WTC11 (cell line): ENCODE measurements around the gene TTC28. TPM values are rescaled to one million over a fixed set of nuclear protein-coding genes. Genes with fewer than 3 reads are reported as not detected.

Experiments
- ATAC-seq: fragments of 200-7000 bp; cut with Tn5 transposase; 2 replicates; pipeline ENCODE4 v1.10.0; 2021; ENCODE audit warnings: mild to moderate bottlenecking, moderate library complexity
- CTCF ChIA-PET: fragments of 300-600 bp; sonication (Branson Sonifier 250); formaldehyde crosslinking; loops from one replicate; lab custom pipeline; 2021; ENCODE audit warnings: antibody characterized with exemption; lab: Charles Lee
- POLR2A ChIA-PET: fragments of 350-600 bp; sonication (Branson Sonifier 250); formaldehyde crosslinking; loops from one replicate; lab custom pipeline; 2021; ENCODE audit warnings: antibody characterized with exemption; lab: Charles Lee
- DNase-seq: peaks from one replicate; pipeline ENCODE4 v3.0.0; 2021; ENCODE audit warnings: low spot score
- H3K27ac Mint-ChIP-seq: 2 replicates; pipeline ENCODE4 v1.8.0; 2021; ENCODE audit warnings: mixed read lengths
- H3K27me3 Mint-ChIP-seq: 2 replicates; pipeline ENCODE4 v1.8.0; 2021; ENCODE audit warnings: low read depth, mild to moderate bottlenecking, moderate library complexity, mixed read lengths
- H3K36me3 Mint-ChIP-seq: 2 replicates; pipeline ENCODE4 v1.8.0; 2021; ENCODE audit warnings: mixed read lengths
- H3K4me1 Mint-ChIP-seq: 2 replicates; pipeline ENCODE4 v1.8.0; 2022; ENCODE audit warnings: mixed read lengths
- H3K4me3 Mint-ChIP-seq: 2 replicates; pipeline ENCODE4 v1.8.0; 2021; ENCODE audit warnings: mild to moderate bottlenecking, moderate library complexity, mixed read lengths
- H3K9me3 Mint-ChIP-seq: 2 replicates; pipeline ENCODE4 v1.8.0; 2021; ENCODE audit warnings: mixed read lengths
- ARID4B ChIP-seq: sonication (generic); formaldehyde crosslinking; IDR thresholded peaks from 2 replicates; pipeline ENCODE4 v1.8.0; 2023; ENCODE audit warnings: missing genetic modification reagents, mild to moderate bottlenecking, borderline replicate concordance
- ATF1 ChIP-seq: sonication (generic); formaldehyde crosslinking; IDR thresholded peaks from 2 replicates; pipeline ENCODE4 v1.8.1; 2023; ENCODE audit warnings: mild to moderate bottlenecking, moderate library complexity, missing genetic modification reagents
- ATF6 ChIP-seq: sonication (generic); formaldehyde crosslinking; IDR thresholded peaks from 2 replicates; pipeline ENCODE4 v1.8.1; 2023; ENCODE audit warnings: mild to moderate bottlenecking, missing genetic modification reagents
- CBFB ChIP-seq: sonication (generic); formaldehyde crosslinking; IDR thresholded peaks from 2 replicates; pipeline ENCODE4 v1.8.1; 2022; ENCODE audit warnings: mild to moderate bottlenecking, low read depth, missing genetic modification reagents
- E2F1 ChIP-seq: sonication (generic); formaldehyde crosslinking; IDR thresholded peaks from 2 replicates; pipeline ENCODE4 v1.8.0; 2022; ENCODE audit warnings: mild to moderate bottlenecking, missing genetic modification reagents
- EMX1 ChIP-seq: fragments of 250-450 bp; sonication (Bioruptor Pico); IDR thresholded peaks from 2 replicates; pipeline ENCODE4 v1.8.0; 2021; ENCODE audit warnings: mild to moderate bottlenecking
- ERG ChIP-seq: fragments of 250-450 bp; sonication (Bioruptor Pico); IDR thresholded peaks from 2 replicates; pipeline ENCODE4 v1.8.0; 2021; ENCODE audit warnings: mild to moderate bottlenecking
- FOXK1 ChIP-seq: sonication (generic); formaldehyde crosslinking; IDR thresholded peaks from 2 replicates; pipeline ENCODE4 v1.8.0; 2022; ENCODE audit warnings: mild to moderate bottlenecking, moderate library complexity, missing genetic modification reagents
- JAZF1 ChIP-seq: fragments of 250-450 bp; sonication (Bioruptor Pico); IDR thresholded peaks from 2 replicates; pipeline ENCODE4 v1.9.0; 2021; ENCODE audit warnings: moderate library complexity, mild to moderate bottlenecking, inconsistent platforms
- MAX ChIP-seq: sonication (generic); formaldehyde crosslinking; IDR thresholded peaks from 2 replicates; pipeline ENCODE4 v1.8.0; 2022; ENCODE audit warnings: mild to moderate bottlenecking, missing genetic modification reagents
- NFE2L1 ChIP-seq: sonication (generic); formaldehyde crosslinking; IDR thresholded peaks from 2 replicates; pipeline ENCODE4 v1.8.1; 2023; ENCODE audit warnings: missing genetic modification reagents
- NR3C1 ChIP-seq: sonication (generic); formaldehyde crosslinking; conservative IDR thresholded peaks from 2 replicates; pipeline ENCODE4 v1.8.1; 2023; ENCODE audit warnings: low read depth, mild to moderate bottlenecking, missing genetic modification reagents
- RELA ChIP-seq: sonication (generic); formaldehyde crosslinking; IDR thresholded peaks from 2 replicates; pipeline ENCODE4 v1.8.1; 2022; ENCODE audit warnings: missing genetic modification reagents, mild to moderate bottlenecking, borderline replicate concordance
- TCF7 ChIP-seq: sonication (generic); formaldehyde crosslinking; IDR thresholded peaks from 2 replicates; pipeline ENCODE4 v1.8.0; 2022; ENCODE audit warnings: mild to moderate bottlenecking, low read depth, missing genetic modification reagents, moderate library complexity
- TEAD1 ChIP-seq: sonication (generic); formaldehyde crosslinking; IDR thresholded peaks from 2 replicates; pipeline ENCODE4 v1.8.0; 2022; ENCODE audit warnings: mild to moderate bottlenecking, missing genetic modification reagents
- ZMAT4 ChIP-seq: fragments of 250-450 bp; sonication (Bioruptor Pico); IDR thresholded peaks from 2 replicates; pipeline ENCODE4 v1.9.0; 2021; ENCODE audit warnings: mild to moderate bottlenecking
- ZNF232 ChIP-seq: sonication (generic); formaldehyde crosslinking; IDR thresholded peaks from 2 replicates; pipeline ENCODE4 v1.8.0; 2022; ENCODE audit warnings: mild to moderate bottlenecking, missing genetic modification reagents
- ZNF416 ChIP-seq: fragments of 250-450 bp; sonication (Bioruptor Pico); IDR thresholded peaks from 2 replicates; pipeline ENCODE4 v1.9.0; 2021; ENCODE audit warnings: mild to moderate bottlenecking, inconsistent platforms
- total RNA-seq: library from RNA; stranded (reverse); gene quantifications from 3 replicates; pipeline ENCODE4 v1.2.3, GENCODE V29; 2021
- TF ChIP-seq, protein P1 (sequence below): fragments of 250-450 bp; sonication (Bioruptor Pico); IDR thresholded peaks from 2 replicates; pipeline ENCODE4 v1.9.0; 2021; ENCODE audit warnings: moderate library complexity, mild to moderate bottlenecking, inconsistent platforms, borderline replicate concordance
- TF ChIP-seq, protein P2 (sequence below): sonication (generic); formaldehyde crosslinking; IDR thresholded peaks from 2 replicates; pipeline ENCODE4 v1.8.0; 2023; ENCODE audit warnings: missing genetic modification reagents

TTC28 gene
- total RNA-seq, 1 experiment from 2014 or later: 13.0 TPM

DNA sequence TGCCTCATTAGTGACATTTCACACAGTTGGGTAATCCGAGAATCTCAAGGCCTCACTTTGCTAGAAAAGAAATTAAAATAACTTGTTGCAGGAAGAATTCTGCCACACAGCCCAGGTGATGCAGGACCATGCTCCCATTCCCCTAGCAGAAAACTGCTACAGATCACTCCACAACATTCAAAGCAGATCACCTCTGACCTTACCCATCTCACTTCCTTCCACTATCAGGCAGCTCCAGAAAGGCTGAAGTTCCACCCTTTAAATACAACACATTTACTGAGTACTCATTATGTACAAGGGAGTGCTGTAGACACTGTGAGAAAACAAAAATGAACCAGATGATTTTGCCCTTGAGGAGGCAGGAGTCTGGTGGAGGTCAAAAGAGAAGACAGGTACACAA, 231.0 kb downstream of the TTC28 start (continued):
- TF ChIP-seq ERG (CRISPR knock-in tag): no peak
- TF ChIP-seq EMX1: no peak
- no peak for TF ChIP-seq MAX (CRISPR knock-in tag)
- TF ChIP-seq ATF1 (CRISPR knock-in tag): no peak
- TF ChIP-seq ZMAT4 (CRISPR knock-in tag): no peak
- TF ChIP-seq CBFB (CRISPR knock-in tag): no peak
- TF ChIP-seq, protein P1, sequence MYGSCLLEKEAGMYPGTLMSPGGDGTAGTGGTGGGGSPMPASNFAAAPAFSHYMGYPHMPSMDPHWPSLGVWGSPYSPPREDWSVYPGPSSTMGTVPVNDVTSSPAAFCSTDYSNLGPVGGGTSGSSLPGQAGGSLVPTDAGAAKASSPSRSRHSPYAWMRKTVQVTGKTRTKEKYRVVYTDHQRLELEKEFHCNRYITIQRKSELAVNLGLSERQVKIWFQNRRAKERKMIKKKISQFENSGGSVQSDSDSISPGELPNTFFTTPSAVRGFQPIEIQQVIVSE: no peak
- no peak for TF ChIP-seq TCF7
- no peak for TF ChIP-seq FOXK1 (CRISPR knock-in tag)

DNA sequence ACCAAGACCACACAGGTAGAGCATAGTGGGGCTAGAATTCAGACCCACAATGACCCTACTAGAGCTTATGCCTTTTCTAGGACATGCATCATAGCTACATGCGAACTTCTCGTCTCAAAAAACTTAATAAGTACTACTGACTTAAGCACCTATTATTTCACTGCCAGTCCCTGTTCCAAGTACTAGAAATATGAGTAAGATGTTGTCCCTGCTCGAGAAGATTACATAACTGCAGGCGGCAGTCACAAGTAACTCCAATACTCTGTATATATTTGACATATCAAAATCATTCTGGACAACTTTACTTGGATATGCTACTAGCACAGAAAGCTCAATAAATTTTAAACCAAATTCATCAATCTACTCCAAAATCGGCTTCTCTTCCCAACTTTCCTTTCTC, 235.0 kb downstream of the TTC28 start:
- no peak for ATAC-seq
- Mint-ChIP-seq H3K9me3 (no peaks in the 10 kb centered on the region), H3K36me3 (no peaks in the 10 kb centered on the region), H3K4me3 (no peak overlapping the region), H3K27me3 (no peaks in the 10 kb centered on the region), H3K4me1 (peaks cover 25% of the 10 kb centered on the region), H3K27ac (no peak overlapping the region)
- TF ChIP-seq ARID4B (CRISPR knock-in tag) (no peak), ZNF232 (CRISPR knock-in tag) (no peak), NFE2L1 (CRISPR knock-in tag) (no peak), E2F1 (CRISPR knock-in tag) (no peak), ZNF416 (no peak), NR3C1 (CRISPR knock-in tag) (no peak), TEAD1 (CRISPR knock-in tag) (no peak), ZMAT4 (CRISPR knock-in tag) (no peak), JAZF1 (no peak), ATF6 (CRISPR knock-in tag) (no peak), RELA (CRISPR knock-in tag) (no peak)
- TF ChIP-seq, protein P2, sequence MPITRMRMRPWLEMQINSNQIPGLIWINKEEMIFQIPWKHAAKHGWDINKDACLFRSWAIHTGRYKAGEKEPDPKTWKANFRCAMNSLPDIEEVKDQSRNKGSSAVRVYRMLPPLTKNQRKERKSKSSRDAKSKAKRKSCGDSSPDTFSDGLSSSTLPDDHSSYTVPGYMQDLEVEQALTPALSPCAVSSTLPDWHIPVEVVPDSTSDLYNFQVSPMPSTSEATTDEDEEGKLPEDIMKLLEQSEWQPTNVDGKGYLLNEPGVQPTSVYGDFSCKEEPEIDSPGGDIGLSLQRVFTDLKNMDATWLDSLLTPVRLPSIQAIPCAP (CRISPR knock-in tag): no peak
- POLR2A ChIA-PET: no interaction called here
- CTCF ChIA-PET: no interaction called here
- no peak for DNase-seq
